ENCODE results near the gene PSG1.
"Not testable (repeated sequence)": the region's sequence is repeated elsewhere in the genome, so short reads cannot be mapped to it uniquely, and the experiment has no call there.

The PSG1 gene

GRCh38 chr19:42872608-42873007 is 6.9 kb downstream of the PSG1 start:
- Histone ChIP-seq H3K9ac (no peak overlapping the region), H3K27ac (no peak overlapping the region), H3K4me1 (no peaks in the 10 kb centered on the region), H3K4me2 (no peak overlapping the region), H4K20me1 (no peaks in the 10 kb centered on the region), H3K27me3 (no peaks in the 10 kb centered on the region), H3K36me3 (no peaks in the 10 kb centered on the region), H3K4me3 (no peak overlapping the region), H3K9me3 (no peaks in the 10 kb centered on the region)
- no peak for TF ChIP-seq Cebpa-rat (IDR thresholded peaks at IDR 0.05)

GRCh38 chr19:42857544-42857867 is 22.0 kb downstream of the PSG1 start:
- Histone ChIP-seq H3K9ac (no peak overlapping the region), H3K9me3 (no peaks in the 10 kb centered on the region), H3K27me3 (no peaks in the 10 kb centered on the region), H3K4me3 (no peak overlapping the region), H3K4me2 (no peak overlapping the region), H3K4me1 (no peaks in the 10 kb centered on the region), H3K36me3 (no peaks in the 10 kb centered on the region), H4K20me1 (no peaks in the 10 kb centered on the region), H3K27ac (no peak overlapping the region)
- TF ChIP-seq Cebpa-rat (IDR thresholded peaks at IDR 0.05) = no peak

- H3K4me2 ChIP-seq, H4K20me1 ChIP-seq, H3K9me3 ChIP-seq, H3K4me3 ChIP-seq, H3K27me3 ChIP-seq, H3K36me3 ChIP-seq, H3K9ac ChIP-seq, H3K4me1 ChIP-seq, H3K27ac ChIP-seq: not testable (repeated sequence)
These were observed 22.5 kb downstream of the PSG1 start for GRCh38 chr19:42856866-42857543.

- H3K9ac ChIP-seq = not testable (repeated sequence)
These were observed 24.8 kb downstream of the PSG1 start for GRCh38 chr19:42854745-42855144.

GRCh38 chr19:42853231-42853630 is 26.3 kb downstream of the PSG1 start:
- not testable (repeated sequence) for H4K20me1 ChIP-seq, H3K9ac ChIP-seq, H3K27ac ChIP-seq, H3K4me2 ChIP-seq, H3K36me3 ChIP-seq, H3K4me3 ChIP-seq, H3K27me3 ChIP-seq, H3K9me3 ChIP-seq, H3K4me1 ChIP-seq

More at GRCh38 chr19:42854745-42855144, 24.8 kb downstream of the PSG1 start:
- H3K9me3 ChIP-seq, H3K4me2 ChIP-seq, H3K4me3 ChIP-seq, H3K27ac ChIP-seq, H3K4me1 ChIP-seq, H4K20me1 ChIP-seq, H3K27me3 ChIP-seq, H3K36me3 ChIP-seq: not testable (repeated sequence)

GRCh38 chr19:42852821-42853220 is 26.7 kb downstream of the PSG1 start:
- not testable (repeated sequence) for H3K4me2 ChIP-seq, H3K4me1 ChIP-seq, H3K36me3 ChIP-seq, H4K20me1 ChIP-seq, H3K9me3 ChIP-seq, H3K9ac ChIP-seq, H3K4me3 ChIP-seq, H3K27ac ChIP-seq, H3K27me3 ChIP-seq

GRCh38 chr19:42851718-42852280 is 27.7 kb downstream of the PSG1 start:
- H3K27me3 ChIP-seq, H3K4me3 ChIP-seq, H3K4me1 ChIP-seq, H3K27ac ChIP-seq, H3K9me3 ChIP-seq, H4K20me1 ChIP-seq, H3K9ac ChIP-seq, H3K36me3 ChIP-seq, H3K4me2 ChIP-seq: not testable (repeated sequence)

GRCh38 chr19:42850981-42851717 is 28.4 kb downstream of the PSG1 start:
- no peak overlapping the region for H3K9ac ChIP-seq
- H3K4me3 ChIP-seq = no peak overlapping the region
- no peak overlapping the region for H3K4me2 ChIP-seq

GRCh38 chr19:42846597-42846996 is 32.9 kb downstream of the PSG1 start:
- Histone ChIP-seq H3K4me2 (no peak overlapping the region), H4K20me1 (no peaks in the 10 kb centered on the region), H3K4me3 (no peak overlapping the region), H3K9me3 (no peaks in the 10 kb centered on the region), H3K36me3 (no peaks in the 10 kb centered on the region), H3K27me3 (no peaks in the 10 kb centered on the region), H3K4me1 (no peaks in the 10 kb centered on the region), H3K9ac (no peak overlapping the region), H3K27ac (no peak overlapping the region)
- TF ChIP-seq Cebpa-rat (IDR thresholded peaks at IDR 0.05) = no peak

More at GRCh38 chr19:42850981-42851717, 28.4 kb downstream of the PSG1 start:
- TF ChIP-seq Cebpa-rat (IDR thresholded peaks at IDR 0.05) = no peak
- Histone ChIP-seq H3K27ac (no peak overlapping the region), H3K27me3 (no peaks in the 10 kb centered on the region), H3K4me1 (no peaks in the 10 kb centered on the region), H4K20me1 (no peaks in the 10 kb centered on the region), H3K36me3 (no peaks in the 10 kb centered on the region), H3K9me3 (no peaks in the 10 kb centered on the region)

- not testable (repeated sequence) for H4K20me1 ChIP-seq, H3K27me3 ChIP-seq, H3K4me2 ChIP-seq, H3K4me1 ChIP-seq, H3K36me3 ChIP-seq, H3K27ac ChIP-seq, H3K9ac ChIP-seq, H3K4me3 ChIP-seq, H3K9me3 ChIP-seq
These were observed 35.9 kb downstream of the PSG1 start for GRCh38 chr19:42843631-42844030.

- not testable (repeated sequence) for H4K20me1 ChIP-seq, H3K27me3 ChIP-seq, H3K36me3 ChIP-seq, H3K4me3 ChIP-seq, H3K4me1 ChIP-seq, H3K27ac ChIP-seq, H3K9me3 ChIP-seq, H3K9ac ChIP-seq, H3K4me2 ChIP-seq
These were observed 46.6 kb downstream of the PSG1 start for GRCh38 chr19:42832746-42833442.

- not testable (repeated sequence) for H3K9ac ChIP-seq, H4K20me1 ChIP-seq, H3K9me3 ChIP-seq, H3K4me1 ChIP-seq, H3K4me3 ChIP-seq, H3K36me3 ChIP-seq, H3K27me3 ChIP-seq, H3K4me2 ChIP-seq, H3K27ac ChIP-seq
These were observed 47.4 kb downstream of the PSG1 start for GRCh38 chr19:42832023-42832680.

Data from BLaER1 (cell line).